Cardiac muscle cell (in vitro differentiated cells and primary cell): ENCODE data around the gene LNX2. TPM values are rescaled to one million over a fixed set of nuclear protein-coding genes. Genes with fewer than 3 reads are reported as not detected.

Experiments used
- DNase-seq, 2 donors: peaks; one replicate each; pipeline versions ENCODE4 v3.0.0 to v3.0.0-alpha.2; 2010 to 2017; ENCODE audit warnings: low read depth in 1 of 2, low spot score in 1 of 2
- H3K27ac ChIP-seq: fragments of 200-600 bp; sonication (generic); 2 replicates; pipeline ENCODE4 v1.5.1; 2016
- H3K27me3 ChIP-seq: fragments of 200-600 bp; sonication (generic); 2 replicates; pipeline ENCODE4 v1.6.0; 2016; ENCODE audit warnings: control low read depth
- H3K36me3 ChIP-seq: fragments of 200-600 bp; sonication (generic); 2 replicates; pipeline ENCODE4 v1.5.1; 2016; ENCODE audit warnings: control low read depth
- H3K4me1 ChIP-seq: fragments of 200-600 bp; sonication (generic); 2 replicates; pipeline ENCODE4 v1.8.1; 2017; ENCODE audit warnings: low read depth, mild to moderate bottlenecking, mixed run types
- H3K4me3 ChIP-seq: fragments of 200-600 bp; sonication (generic); 2 replicates; pipeline ENCODE4 v1.5.1; 2016; ENCODE audit warnings: mild to moderate bottlenecking
- H3K9me3 ChIP-seq: fragments of 200-600 bp; sonication (generic); 2 replicates; pipeline ENCODE4 v1.5.1; 2017; ENCODE audit warnings: low read depth, mild to moderate bottlenecking, control low read depth
- polyA plus RNA-seq: library from polyadenylated mRNA; unstranded; fragments of >200 nt; fragmentation: Nextera tagmentation; extraction: Ambion mirVana; gene quantifications from 2 replicates; pipeline ENCODE4 v1.2.1, GENCODE V29; 2016
- total RNA-seq: library from RNA; depleted of rRNA; stranded (reverse); fragments of >200 nt; gene quantifications from 2 replicates; pipeline ENCODE4 v1.2.3, GENCODE V29; 2016
- TF ChIP-seq, protein P1 (sequence below): IDR thresholded peaks from 2 replicates; pipeline ENCODE4 v1.5.1; 2012; ENCODE audit warnings: low read depth, mild to moderate bottlenecking, low read length

LNX2 gene
- total and polyA plus RNA-seq, 2 experiments from 2014 or later: 7.1 to 11.6 TPM

DNA sequence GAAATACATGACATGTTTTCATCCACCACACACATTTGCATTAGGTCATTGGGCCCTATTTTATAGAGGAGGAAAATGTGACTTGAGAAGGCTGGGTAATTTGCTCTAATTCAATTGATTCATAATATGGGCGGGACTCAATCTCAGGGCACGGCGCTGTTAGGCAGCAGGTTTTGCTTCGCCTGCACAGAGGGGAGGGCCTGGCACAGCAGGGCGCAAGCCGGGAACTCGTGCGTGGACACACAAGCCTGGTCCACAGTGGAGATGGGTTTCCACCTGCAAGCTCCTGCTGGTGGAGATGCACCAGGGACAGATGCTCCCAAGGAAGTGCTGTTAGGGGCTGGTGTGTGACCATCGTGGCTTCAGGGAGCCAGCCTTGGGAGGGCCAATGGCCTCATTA is 111.5 kb downstream of the LNX2 start:
- no peak for DNase-seq
- TF ChIP-seq, protein P1, sequence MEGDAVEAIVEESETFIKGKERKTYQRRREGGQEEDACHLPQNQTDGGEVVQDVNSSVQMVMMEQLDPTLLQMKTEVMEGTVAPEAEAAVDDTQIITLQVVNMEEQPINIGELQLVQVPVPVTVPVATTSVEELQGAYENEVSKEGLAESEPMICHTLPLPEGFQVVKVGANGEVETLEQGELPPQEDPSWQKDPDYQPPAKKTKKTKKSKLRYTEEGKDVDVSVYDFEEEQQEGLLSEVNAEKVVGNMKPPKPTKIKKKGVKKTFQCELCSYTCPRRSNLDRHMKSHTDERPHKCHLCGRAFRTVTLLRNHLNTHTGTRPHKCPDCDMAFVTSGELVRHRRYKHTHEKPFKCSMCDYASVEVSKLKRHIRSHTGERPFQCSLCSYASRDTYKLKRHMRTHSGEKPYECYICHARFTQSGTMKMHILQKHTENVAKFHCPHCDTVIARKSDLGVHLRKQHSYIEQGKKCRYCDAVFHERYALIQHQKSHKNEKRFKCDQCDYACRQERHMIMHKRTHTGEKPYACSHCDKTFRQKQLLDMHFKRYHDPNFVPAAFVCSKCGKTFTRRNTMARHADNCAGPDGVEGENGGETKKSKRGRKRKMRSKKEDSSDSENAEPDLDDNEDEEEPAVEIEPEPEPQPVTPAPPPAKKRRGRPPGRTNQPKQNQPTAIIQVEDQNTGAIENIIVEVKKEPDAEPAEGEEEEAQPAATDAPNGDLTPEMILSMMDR: no peak
- H3K27ac ChIP-seq: no peak overlapping the region

DNA sequence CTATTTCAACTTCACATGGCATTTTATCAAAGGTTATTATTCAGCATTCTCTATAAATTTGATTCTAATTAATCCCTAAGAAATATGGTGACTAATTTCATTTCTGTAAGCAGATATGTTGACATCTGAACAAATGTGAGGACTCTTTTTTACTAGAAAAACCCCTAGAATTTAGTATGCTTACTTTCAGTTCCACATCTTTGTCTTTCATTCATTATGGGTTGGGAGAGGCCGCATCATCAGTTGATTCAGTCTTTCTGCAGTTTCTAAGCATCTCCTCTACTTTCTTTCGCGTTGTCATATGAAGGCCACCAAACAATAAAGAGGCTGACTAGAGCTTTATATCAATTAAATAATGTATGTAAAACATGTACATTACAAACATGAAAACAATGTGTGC is 114.5 kb downstream of the LNX2 start:
- DNase-seq: no peak
- Histone ChIP-seq H3K27me3 (no peaks in the 10 kb centered on the region), H3K4me1 (peaks cover 16% of the 10 kb centered on the region), H3K4me3 (no peak overlapping the region), H3K36me3 (no peaks in the 10 kb centered on the region), H3K27ac (no peak overlapping the region), H3K9me3 (no peaks in the 10 kb centered on the region)
- TF ChIP-seq, protein P1: no peak

More for the DNA sequence above, 111.5 kb downstream of the LNX2 start:
- Histone ChIP-seq H3K36me3 (no peaks in the 10 kb centered on the region), H3K27me3 (no peaks in the 10 kb centered on the region), H3K4me1 (no peaks in the 10 kb centered on the region), H3K9me3 (no peaks in the 10 kb centered on the region), H3K4me3 (no peak overlapping the region)

DNA sequence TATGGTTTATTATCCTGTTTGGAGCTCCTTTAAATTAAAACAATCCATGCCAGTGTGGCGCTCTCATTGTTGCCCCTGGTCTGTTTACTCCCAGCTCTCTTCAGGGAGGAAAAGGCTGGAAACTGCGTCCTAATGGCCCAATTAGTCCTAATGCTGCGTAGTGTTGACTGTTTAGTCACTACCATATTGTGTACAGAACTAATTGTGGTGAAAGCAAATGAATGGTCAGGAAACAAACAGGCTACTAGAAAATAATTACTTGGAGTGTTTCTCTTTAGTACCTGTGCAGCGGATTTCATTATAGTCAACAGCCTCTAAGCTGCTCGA is 115.5 kb downstream of the LNX2 start:
- Histone ChIP-seq H3K27me3 (no peaks in the 10 kb centered on the region), H3K4me3 (no peak overlapping the region), H3K36me3 (no peaks in the 10 kb centered on the region), H3K4me1 (peaks cover 18% of the 10 kb centered on the region), H3K27ac (no peak overlapping the region), H3K9me3 (no peaks in the 10 kb centered on the region)
- DNase-seq: no peak
- TF ChIP-seq, protein P1: no peak

DNA sequence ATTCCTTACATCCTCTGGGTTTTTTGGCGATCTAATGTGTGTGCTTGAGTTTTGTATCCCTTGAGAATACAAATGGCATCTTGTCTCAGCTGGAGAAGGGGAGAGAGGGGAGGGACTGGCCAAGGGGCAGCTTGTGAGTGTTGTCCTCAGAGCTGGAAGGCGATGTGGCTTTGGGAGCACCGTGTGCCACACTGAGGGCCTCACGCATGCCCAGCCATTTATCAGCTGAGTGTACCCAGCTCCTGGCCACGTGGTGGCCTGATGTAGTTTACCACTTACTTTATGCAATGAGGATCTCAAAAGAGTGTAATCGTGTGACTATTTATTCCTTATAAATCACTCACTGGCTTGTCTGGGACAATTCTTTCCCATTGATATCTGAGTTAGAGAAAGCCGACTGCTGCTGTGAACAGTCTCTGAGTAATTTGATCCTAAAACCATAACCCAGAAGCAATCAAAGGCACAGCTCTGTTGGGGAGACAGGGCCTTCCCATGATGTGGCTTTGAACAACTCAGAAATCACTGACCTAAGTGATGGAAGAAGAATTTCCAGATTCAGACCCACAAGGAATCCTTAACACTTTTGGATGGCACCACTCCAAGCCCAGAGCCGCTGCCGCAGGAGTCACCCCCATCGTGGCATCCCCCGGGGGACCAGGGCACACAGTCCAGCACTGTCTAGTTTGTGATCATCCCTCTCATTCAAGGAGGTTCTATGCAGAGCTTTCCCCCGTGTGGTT is 116.0 kb downstream of the LNX2 start:
- Histone ChIP-seq H3K27me3 (no peaks in the 10 kb centered on the region), H3K9me3 (no peaks in the 10 kb centered on the region), H3K4me3 (no peak overlapping the region), H3K36me3 (no peaks in the 10 kb centered on the region), H3K4me1 (peaks cover 18% of the 10 kb centered on the region), H3K27ac (no peak overlapping the region)
- TF ChIP-seq, protein P1: no peak
- DNase-seq: no peak

DNA sequence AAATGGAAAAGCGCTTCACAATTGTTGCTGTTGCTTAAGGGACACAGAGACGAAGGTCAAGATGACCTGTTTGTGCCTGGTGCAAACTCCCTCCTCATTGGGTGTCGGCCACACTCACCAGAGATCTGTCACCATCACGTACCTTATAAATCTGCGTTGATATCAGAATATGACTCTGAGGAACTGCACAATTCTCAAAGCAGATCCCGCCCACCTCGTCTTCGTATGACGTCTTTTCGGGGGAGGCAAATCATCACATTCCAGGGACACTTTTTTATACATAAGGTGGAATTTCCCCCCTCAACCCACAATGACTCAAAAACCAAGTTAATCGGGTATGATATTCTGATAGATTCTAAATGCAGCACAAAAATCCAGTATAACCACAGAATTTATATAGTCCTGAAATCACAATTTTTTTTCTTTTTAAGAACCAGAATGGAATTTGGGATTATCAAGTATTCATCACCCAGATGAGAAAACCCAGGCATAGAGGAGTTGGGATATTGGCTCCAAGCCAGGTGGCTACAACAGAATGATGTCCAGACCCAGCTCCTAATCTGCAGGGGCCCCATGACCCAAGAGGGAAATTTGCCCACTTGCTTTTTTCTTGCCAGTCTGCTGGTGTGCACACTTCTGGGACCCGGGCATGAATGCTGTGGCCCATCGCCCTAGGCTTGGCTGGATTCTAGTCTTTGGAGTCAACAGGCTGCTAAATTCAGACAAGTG is 119.4 kb downstream of the LNX2 start:
- TF ChIP-seq, protein P1: no peak
- Histone ChIP-seq H3K27me3 (no peaks in the 10 kb centered on the region), H3K4me3 (no peak overlapping the region), H3K36me3 (no peaks in the 10 kb centered on the region), H3K9me3 (no peaks in the 10 kb centered on the region), H3K4me1 (peaks cover 18% of the 10 kb centered on the region), H3K27ac (no peak overlapping the region)
- DNase-seq: peak; percentile 54 to 67
